Body of pancreas (tissue), 4 donors: Measurements from ENCODE around the gene WDR5B. TPM values are rescaled to one million over a fixed set of nuclear protein-coding genes. Genes with fewer than 3 reads are reported as not detected.

Experiments
- ATAC-seq: fragments of 150-250 bp; one replicate; pipeline ENCODE4 v1.9.1; 2016
- DNase-seq, 4 donors: peaks; one replicate each; pipeline ENCODE4 v3.0.0-alpha.2; 2019
- H3K27ac ChIP-seq, 4 donors: fragments of 200-600 bp; sonication (generic); 1 replicate in 3 of 4; 2 replicates in 1 of 4; pipeline versions ENCODE4 v1.5.1 to v1.6.1; 2016 to 2019; ENCODE audit warnings: mild to moderate bottlenecking in 1 of 4, mixed read lengths in 1 of 4, moderate library complexity in 1 of 4
- H3K27me3 ChIP-seq, 2 donors: fragments of 200-600 bp; sonication (generic); one replicate each; pipeline ENCODE4 v1.6.0; 2016; ENCODE audit warnings: mild to moderate bottlenecking in 1 of 2
- H3K36me3 ChIP-seq, 2 donors: fragments of 200-600 bp; sonication (generic); replicated peaks in 1 of 2; 2 replicates each; pipeline ENCODE4 v1.5.1; 2016; ENCODE audit warnings: low read depth in 2 of 2; ENCODE audit not compliant: insufficient read depth in 1 of 2
- H3K4me1 ChIP-seq: fragments of 200-600 bp; sonication (generic); one replicate; pipeline ENCODE4 v1.6.0; 2016
- H3K4me3 ChIP-seq, 2 donors: fragments of 200-600 bp; sonication (generic); 1 replicate in 1 of 2; 2 replicates in 1 of 2; pipeline ENCODE4 v1.5.1; 2016 to 2019
- H3K9me3 ChIP-seq, 3 donors: fragments of 200-600 bp; sonication (generic); 1 replicate in 2 of 3; 2 replicates in 1 of 3; pipeline ENCODE4 v1.5.1; 2016
- POLR2A ChIP-seq, 3 donors: fragments of 450-650 bp; IDR thresholded peaks; one replicate each; pipeline ENCODE4 v1.6.1; 2016; ENCODE audit warnings: antibody characterized with exemption in 3 of 3, mild to moderate bottlenecking in 2 of 3
- WGBS, 2 donors: methylation state at CpG; one replicate each; pipeline ENCODE4 v1.1.5; 2017; 5-methylcytosine and 5-hydroxymethylcytosine counted together
- intact Hi-C: fragments of 100-400 bp; cut with DNase I; formaldehyde crosslinking; loops from one replicate; pipeline ENCODE4 v1.15.1; 2023
- total RNA-seq, 2 donors: library from RNA; depleted of rRNA; stranded (reverse); fragments of >200 nt; gene quantifications; one replicate each; pipeline ENCODE4 v1.1.0, GENCODE V29; 2016
- TF ChIP-seq, protein P1 (sequence below), 7 experiments: fragments of 450-650 bp in 4 of 7; fragments of 200-600 bp in 3 of 7; sonication (generic) in 3 of 7; IDR thresholded peaks; one replicate each; pipeline ENCODE4 v1.5.1; 2016 to 2019; ENCODE audit warnings: antibody characterized with exemption in 7 of 7

Gene WDR5B
- total RNA-seq, 2 donors from 2014 or later: 5.6 to 6.2 TPM

DNA sequence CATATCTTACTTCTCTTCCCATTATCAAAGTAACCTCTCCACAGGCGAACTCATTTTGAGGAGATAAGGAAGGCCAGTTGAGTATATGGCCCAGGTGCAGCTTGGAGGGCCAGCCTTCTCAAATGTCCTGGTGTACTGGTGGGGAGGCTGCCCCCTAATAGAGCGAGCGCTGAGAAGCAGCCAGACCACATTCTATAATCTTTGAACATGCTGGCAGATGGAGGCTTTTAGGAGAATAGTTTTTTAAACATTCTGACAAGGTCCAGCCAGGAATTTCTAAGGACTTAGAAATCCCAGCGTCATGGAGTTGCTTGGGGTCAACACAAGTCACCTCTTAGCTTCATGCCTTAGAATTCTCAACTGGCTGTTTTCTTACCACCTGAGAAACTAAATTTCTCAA lies 5.8 kb downstream of the WDR5B start:
- Histone ChIP-seq H3K27me3 (no peaks in the 10 kb centered on the region), H3K4me1 (peaks cover 39% of the 10 kb centered on the region), H3K36me3 (peaks cover 0 to 2% of the 10 kb centered on the region in 2 donors), H3K4me3 (no peak overlapping the region), H3K27ac (peak overlapping the region in 1 of 4 donors; percentile 45), H3K9me3 (no peaks in the 10 kb centered on the region)
- intact Hi-C loops: no loop called here
- ATAC-seq (no peak), DNase-seq (no peak)
- WGBS, 2 donors: 70 to 74% methylated on average over 4 of the region's 4 CpGs
- no peak for TF ChIP-seq POLR2A (IDR thresholded peaks at IDR 0.05)
- TF ChIP-seq, protein P1, sequence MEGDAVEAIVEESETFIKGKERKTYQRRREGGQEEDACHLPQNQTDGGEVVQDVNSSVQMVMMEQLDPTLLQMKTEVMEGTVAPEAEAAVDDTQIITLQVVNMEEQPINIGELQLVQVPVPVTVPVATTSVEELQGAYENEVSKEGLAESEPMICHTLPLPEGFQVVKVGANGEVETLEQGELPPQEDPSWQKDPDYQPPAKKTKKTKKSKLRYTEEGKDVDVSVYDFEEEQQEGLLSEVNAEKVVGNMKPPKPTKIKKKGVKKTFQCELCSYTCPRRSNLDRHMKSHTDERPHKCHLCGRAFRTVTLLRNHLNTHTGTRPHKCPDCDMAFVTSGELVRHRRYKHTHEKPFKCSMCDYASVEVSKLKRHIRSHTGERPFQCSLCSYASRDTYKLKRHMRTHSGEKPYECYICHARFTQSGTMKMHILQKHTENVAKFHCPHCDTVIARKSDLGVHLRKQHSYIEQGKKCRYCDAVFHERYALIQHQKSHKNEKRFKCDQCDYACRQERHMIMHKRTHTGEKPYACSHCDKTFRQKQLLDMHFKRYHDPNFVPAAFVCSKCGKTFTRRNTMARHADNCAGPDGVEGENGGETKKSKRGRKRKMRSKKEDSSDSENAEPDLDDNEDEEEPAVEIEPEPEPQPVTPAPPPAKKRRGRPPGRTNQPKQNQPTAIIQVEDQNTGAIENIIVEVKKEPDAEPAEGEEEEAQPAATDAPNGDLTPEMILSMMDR (IDR thresholded peaks at IDR 0.05): no peak

DNA sequence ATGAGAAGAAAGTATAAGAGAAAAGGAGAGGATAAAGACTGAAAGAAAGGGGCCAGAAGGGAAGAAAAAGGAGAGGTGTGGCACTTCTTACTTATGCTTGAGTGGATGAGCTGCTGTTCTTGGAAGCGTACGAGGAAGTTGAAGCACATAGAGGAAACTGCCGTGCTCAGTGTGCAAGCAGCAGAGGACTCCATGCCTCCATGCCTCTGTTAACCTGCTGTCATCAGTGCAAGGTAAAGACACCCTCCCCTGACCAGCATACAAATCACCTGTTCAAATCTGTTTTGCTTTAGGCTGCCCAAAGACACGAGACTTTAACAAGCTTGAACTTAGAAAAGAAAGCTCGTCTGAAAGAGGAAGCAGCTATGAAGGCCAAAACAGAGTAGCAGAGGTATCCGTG lies 6.4 kb downstream of the WDR5B start:
- ATAC-seq: no peak
- H3K4me3 ChIP-seq: no peak overlapping the region

DNA sequence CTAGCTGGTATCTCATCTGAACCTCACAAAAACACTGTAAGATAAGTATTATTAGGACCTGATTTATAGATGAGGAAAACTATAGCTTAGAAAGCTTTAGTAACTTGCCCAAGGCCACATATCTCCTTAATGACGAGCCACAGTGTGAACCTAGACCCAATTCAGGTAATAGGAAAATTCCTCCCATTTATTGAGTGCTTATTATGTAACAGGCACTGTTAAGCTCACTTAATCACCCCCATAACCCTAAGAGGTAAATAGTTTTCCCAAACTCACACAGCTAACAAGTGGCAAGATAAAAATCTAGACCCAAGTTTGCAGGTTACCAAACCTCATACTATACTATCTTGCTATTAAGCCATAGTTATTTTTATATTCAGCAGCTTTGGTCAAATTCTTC lies 7.9 kb downstream of the WDR5B start:
- no peak for DNase-seq
- intact Hi-C loops: no loop called here
- ATAC-seq: no peak
- 53 to 55% methylated on average over 1 of the region's 1 CpG for WGBS, 2 donors
- no peak for TF ChIP-seq POLR2A (IDR thresholded peaks at IDR 0.05)
- TF ChIP-seq, protein P1 (IDR thresholded peaks at IDR 0.05): no peak
- H3K27ac ChIP-seq: no peak overlapping the region
- no peaks in the 10 kb centered on the region for H3K9me3 ChIP-seq
- no peak overlapping the region for H3K4me3 ChIP-seq
- peaks cover 25% of the 10 kb centered on the region for H3K4me1 ChIP-seq
- no peaks in the 10 kb centered on the region for H3K27me3 ChIP-seq
- H3K36me3 ChIP-seq: peaks cover 2 to 8% of the 10 kb centered on the region in 2 donors

More for the DNA sequence above, 6.4 kb downstream of the WDR5B start:
- peaks cover 32% of the 10 kb centered on the region for H3K4me1 ChIP-seq
- 67 to 74% methylated on average over 6 of the region's 6 CpGs for WGBS, 2 donors
- H3K27me3 ChIP-seq: no peaks in the 10 kb centered on the region
- H3K27ac ChIP-seq: peak overlapping the region in 1 of 4 donors; percentile 45
- DNase-seq: no peak
- no peak for TF ChIP-seq POLR2A (IDR thresholded peaks at IDR 0.05)
- TF ChIP-seq, protein P1 (IDR thresholded peaks at IDR 0.05): no peak
- peaks cover 2% of the 10 kb centered on the region in 2 donors for H3K36me3 ChIP-seq
- no peaks in the 10 kb centered on the region for H3K9me3 ChIP-seq
- intact Hi-C loops: no loop called here

DNA sequence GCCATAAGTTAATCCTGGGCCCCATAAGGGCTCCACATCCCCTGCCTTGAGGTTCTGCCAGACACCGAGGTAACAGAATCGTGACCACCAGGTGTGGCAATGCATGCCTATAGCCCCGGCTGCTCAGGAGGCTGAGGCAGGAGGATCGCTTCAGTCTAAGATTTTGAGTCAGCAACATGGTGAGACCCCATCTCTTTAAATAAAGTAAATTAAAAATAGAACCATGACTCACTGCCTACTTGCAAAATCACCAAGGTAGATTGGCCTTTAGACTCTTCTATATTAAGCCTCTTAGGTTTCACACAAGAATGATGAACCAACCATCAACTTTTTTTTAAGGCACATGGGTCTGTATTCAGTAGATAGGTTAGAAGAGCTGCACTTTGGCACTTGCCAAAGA lies 9.7 kb downstream of the WDR5B start:
- H3K27me3 ChIP-seq: no peaks in the 10 kb centered on the region
- ATAC-seq (no peak), DNase-seq (no peak)
- peaks cover 2 to 8% of the 10 kb centered on the region in 2 donors for H3K36me3 ChIP-seq
- H3K9me3 ChIP-seq: no peaks in the 10 kb centered on the region
- intact Hi-C loops: no loop called here
- H3K4me3 ChIP-seq: no peak overlapping the region
- TF ChIP-seq, protein P1 (IDR thresholded peaks at IDR 0.05): no peak
- no peak for TF ChIP-seq POLR2A (IDR thresholded peaks at IDR 0.05)
- WGBS, 2 donors: 86 to 96% methylated on average over 4 of the region's 4 CpGs
- peak overlapping the region in 1 of 4 donors; percentile 23 for H3K27ac ChIP-seq
- peaks cover 8% of the 10 kb centered on the region for H3K4me1 ChIP-seq

DNA sequence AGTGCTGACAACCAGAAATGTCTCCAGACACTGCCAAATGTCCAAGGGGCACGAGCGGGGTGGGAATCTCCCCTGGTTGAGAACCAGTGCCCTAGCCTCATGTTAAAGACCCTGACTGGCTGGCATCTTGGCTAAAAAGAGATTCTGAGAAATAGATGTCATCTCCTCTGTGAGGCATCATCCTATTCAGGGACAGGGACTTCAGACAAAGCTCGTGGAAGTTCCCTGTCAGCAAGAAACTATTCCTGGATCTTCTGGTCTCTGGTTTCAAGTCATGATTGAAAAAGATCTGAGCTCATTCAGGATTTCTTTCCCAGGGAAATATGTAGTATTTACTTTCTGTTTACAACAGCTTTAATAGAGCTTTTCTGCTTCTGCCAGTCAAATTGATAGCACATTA lies 10.8 kb downstream of the WDR5B start:
- WGBS, 2 donors: 70 to 88% methylated on average over 1 to 3 of the region's 3 CpGs
- peaks cover 2 to 8% of the 10 kb centered on the region in 2 donors for H3K36me3 ChIP-seq
- no peaks in the 10 kb centered on the region for H3K9me3 ChIP-seq
- H3K4me1 ChIP-seq: peaks cover 8% of the 10 kb centered on the region
- DNase-seq (no peak), ATAC-seq (no peak)
- H3K4me3 ChIP-seq: no peak overlapping the region
- no peaks in the 10 kb centered on the region for H3K27me3 ChIP-seq
- peak overlapping the region in 1 of 4 donors; percentile 0 for H3K27ac ChIP-seq
- intact Hi-C loops: no loop called here
- no peak for TF ChIP-seq POLR2A (IDR thresholded peaks at IDR 0.05)
- TF ChIP-seq, protein P1 (IDR thresholded peaks at IDR 0.05): no peak
